D341Med (cell line): Measurements from ENCODE around the gene HYAL3.

ENCODE experiments used
- DNase-seq: peaks from one replicate; pipeline ENCODE4 v3.0.0; 2012; ENCODE audit warnings: low spot score

HYAL3 gene

GRCh38 chr3:50298836-50299637 is at the start of gene HYAL3, which contains the start of gene NAA80:
TSS of gene HYAL3 (minus strand) at chr3:50299405. CDS start at chr3:50295602, 3,803 bp downstream.
TSS of gene NAA80 (minus strand) at chr3:50299405. CDS start at chr3:50297463, 1,942 bp downstream.
- DNase-seq = peak; percentile 98

GRCh38 chr3:50347187-50347813 is 48.1 kb upstream of the HYAL3 start:
- DNase-seq = peak; percentile 74

GRCh38 chr3:50345586-50346234 is 46.5 kb upstream of the HYAL3 start, which contains the start of gene ZMYND10:
TSS of gene ZMYND10 (minus strand) at chr3:50345732. CDS start at chr3:50345579, 153 bp downstream.
- peak; percentile 94 for DNase-seq

DNA sequence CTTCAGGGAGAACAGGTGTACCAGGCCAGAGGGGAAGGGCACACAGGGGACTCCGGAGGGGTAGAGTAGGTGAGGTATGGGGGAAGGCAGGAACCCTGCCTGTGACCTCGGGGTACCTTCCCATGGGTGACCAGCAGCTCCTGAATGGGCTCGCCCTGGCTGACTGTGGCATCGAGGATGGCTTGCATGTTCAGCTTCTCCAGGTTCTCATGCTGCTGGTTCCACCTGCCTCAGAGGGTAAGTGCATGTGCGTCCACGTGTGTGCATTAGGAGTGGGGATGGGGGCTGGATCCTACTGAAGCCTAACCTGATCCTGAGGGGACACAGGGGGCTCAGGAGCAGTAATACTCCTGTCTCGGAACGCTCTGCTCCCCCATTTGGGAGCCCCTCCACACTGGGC is 45.8 kb upstream of the HYAL3 start:
- no peak for DNase-seq

- no peak for DNase-seq
These were observed 43.8 kb upstream of the HYAL3 start for GRCh38 chr3:50342813-50343633.

- no peak for DNase-seq
These were observed 42.9 kb upstream of the HYAL3 start for GRCh38 chr3:50341996-50342650.

DNA sequence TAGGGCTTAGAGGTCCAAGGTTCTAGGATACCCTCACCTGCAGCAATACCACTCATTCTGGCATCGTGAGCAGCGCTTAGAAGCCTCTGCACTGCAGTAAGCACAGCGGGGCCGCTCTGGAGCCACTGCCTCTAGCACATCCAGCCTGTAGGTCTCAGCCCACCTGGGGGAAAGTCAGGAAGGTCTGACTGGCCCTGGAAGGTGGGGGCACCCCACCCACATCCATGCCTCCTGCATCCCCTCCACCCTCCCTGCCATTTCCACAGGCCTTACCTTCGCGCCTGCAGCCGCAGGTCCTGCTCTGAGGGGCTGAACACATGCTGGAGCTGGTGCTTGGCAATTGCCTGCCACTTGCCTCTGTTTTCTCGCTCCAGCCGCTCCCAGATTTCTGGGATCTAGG is 42.3 kb upstream of the HYAL3 start:
- no peak for DNase-seq

GRCh38 chr3:50340448-50341329 is 41.5 kb upstream of the HYAL3 start, which contains the start of gene RASSF1:
TSS of gene RASSF1 (minus strand) at chr3:50340836. CDS start at chr3:50340805, 31 bp downstream.
- DNase-seq = no peak

DNA sequence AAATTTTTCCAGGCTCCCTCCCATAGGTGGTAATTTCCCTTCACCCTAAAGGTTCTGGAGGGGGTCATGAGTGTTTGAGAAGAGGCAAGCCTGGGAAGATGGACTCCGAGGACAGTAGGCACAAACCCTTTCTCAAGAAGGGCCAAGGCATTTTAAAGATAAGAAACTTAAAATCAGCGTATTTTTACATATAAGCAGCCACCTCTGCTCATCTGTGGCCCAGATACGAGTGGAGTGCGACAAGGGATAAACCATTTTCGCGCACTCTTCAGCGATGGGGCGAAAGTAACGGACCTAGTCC is 40.9 kb upstream of the HYAL3 start:
- no peak for DNase-seq

DNA sequence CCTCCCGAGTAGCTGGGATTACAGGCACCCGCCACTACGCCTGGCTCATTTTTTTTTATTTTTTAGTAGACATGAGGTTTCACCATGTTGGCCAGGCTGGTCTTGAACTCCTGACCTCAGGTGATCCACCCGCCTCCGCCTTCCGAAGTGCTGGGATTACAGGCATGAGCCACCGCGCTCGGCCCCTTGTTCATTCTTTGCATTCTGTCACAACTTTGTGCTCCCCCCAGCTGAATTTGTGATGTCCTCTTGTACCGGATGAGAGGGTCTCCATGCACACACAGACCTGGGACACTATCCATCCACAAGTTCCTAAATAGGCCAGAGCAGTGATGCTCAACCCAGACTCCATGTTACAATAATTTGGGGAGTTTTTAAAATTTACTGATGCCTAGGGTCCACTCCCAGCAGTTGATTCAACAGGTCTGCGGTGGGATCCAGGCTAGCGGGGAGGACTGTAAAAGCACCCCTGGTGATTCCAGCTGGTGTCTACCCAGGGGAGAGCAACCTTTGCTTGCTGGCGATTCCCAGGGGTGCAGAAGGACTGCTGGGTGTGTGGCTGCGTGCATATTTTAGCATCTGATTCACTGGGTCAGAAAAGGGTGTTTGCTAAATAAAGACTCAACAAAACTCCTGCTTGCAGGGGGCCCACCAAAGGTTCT is 40.4 kb upstream of the HYAL3 start:
- DNase-seq = no peak

GRCh38 chr3:50338965-50339364 is 39.8 kb upstream of the HYAL3 start:
- DNase-seq = no peak

- DNase-seq = peak; percentile 98
These were observed 38.1 kb upstream of the HYAL3 start for GRCh38 chr3:50337175-50337861.

- DNase-seq = no peak
These were observed 37.4 kb upstream of the HYAL3 start for GRCh38 chr3:50336452-50337174.

DNA sequence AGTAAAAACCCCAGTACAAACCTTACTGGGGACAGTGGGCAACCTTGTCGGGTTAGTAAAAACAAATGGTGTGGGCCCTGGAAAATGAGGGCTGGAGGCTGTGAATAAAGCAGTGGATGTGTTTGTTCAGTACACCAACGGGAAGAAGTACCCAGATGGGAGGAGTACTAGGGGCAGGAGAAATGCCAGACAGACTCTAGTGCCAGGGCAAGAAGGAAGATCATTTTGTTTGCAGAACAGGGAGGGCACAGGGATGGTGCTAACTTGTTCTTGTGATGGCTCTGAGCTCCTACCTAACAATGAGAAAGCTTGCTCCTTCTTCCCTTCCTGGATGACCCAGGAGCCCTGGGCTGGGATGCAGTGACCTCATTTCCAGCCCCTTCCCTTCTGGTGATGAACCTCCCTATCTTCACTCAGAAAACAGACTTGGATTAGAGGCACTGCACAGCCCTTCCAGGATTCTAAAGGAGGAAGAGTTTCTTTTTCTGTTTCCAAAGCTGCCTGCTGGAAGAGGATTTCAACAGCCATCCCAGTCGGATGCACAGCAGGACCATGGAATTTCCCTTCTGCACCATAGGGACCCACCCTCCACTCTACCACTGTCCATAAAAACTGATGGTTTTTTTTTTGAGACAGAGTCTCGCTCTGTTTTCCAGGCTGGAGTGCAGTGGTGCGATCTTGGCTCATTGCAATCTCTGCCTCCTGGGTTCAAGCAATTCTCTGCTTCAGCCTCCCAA is 35.3 kb upstream of the HYAL3 start:
- no peak for DNase-seq

DNA sequence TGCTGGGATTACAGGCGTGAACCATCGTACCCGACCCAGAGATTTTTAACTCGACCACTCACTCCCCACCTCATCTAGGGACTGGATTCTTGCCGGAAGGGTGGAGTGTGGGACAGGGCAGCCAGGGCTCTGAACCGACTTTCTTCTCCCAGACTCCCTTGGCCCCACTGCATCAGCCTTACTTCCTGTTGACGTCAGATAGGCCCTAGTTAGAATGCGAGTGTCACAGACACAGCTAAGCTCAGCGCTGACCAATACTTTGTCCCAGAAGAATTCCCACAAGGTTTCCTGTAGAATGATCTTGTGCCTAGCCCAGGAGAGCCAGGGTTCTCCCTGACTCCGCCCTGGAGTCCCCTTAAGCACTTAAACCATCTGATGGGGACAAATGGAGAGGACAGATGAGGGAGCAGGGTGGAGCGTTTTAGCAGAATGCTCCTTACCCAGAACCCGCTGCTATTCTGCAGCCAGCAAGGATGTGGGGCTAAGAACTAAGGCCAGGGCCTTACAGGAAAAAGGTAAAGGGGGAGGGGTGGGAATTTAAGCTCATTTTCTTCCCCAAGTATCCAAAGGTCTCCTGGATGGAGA is 34.6 kb upstream of the HYAL3 start:
- no peak for DNase-seq

- DNase-seq = no peak
These were observed 32.2 kb upstream of the HYAL3 start for GRCh38 chr3:50331364-50331907.

DNA sequence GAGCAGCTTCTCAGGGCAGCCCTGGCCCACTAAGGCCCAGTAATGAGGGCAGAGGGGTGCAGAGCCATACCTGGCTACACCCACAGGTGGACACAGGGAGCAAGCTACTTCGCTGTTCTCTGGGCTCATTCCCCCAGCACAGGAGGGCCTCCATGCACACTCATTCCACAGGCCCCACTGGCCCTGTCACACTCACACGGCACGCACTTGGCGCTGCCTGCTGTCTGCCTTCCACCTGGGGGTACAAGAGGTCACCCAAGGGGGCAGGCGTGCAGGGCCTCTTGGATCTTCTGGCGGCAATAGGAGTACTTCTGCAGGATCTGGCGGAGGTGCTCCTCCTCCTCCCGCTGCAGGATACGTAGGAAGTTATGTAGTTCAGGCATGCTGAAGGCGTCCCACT is 31.1 kb upstream of the HYAL3 start:
- no peak for DNase-seq
